HCT116 (cell line): ENCODE data around the gene DENND2D. TPM values are rescaled to one million over a fixed set of nuclear protein-coding genes. Genes with fewer than 3 reads are reported as not detected.

Experiments used
- ATAC-seq: fragments of 200-7000 bp; cut with Tn5 transposase; 2 replicates; pipeline ENCODE4 v1.9.1; 2020; ENCODE audit warnings: mild to moderate bottlenecking, moderate library complexity
- BruUV-seq: library from RNA; stranded (reverse); fragments of 400-500 nt; replicated peaks from 2 replicates; lab custom pipeline; 2021; lab: Mats Ljungman, UMichigan
- CTCF ChIA-PET: fragments of 300-600 bp; sonication (Branson Sonifier 250); formaldehyde crosslinking; loops from one replicate; lab custom pipeline; 2021; ENCODE audit warnings: antibody characterized with exemption; lab: Charles Lee
- POLR2A ChIA-PET: fragments of 300-600, 350-600 bp; sonication (Branson Sonifier 250); formaldehyde crosslinking; loops from one replicate; lab custom pipeline; 2021; ENCODE audit warnings: antibody characterized with exemption; lab: Charles Lee
- RAD21 ChIA-PET, 2 experiments: fragments of 300-600 bp; sonication (Branson Sonifier 250); formaldehyde crosslinking; loops; one replicate each; lab custom pipeline; 2023; ENCODE audit warnings: low total read pairs in 2 of 2; ENCODE audit not compliant: uncharacterized antibody in 2 of 2, unreplicated experiment in 2 of 2, low non-redundant PET in 1 of 2; lab: Charles Lee
- DNase-seq: peaks from one replicate; pipeline ENCODE4 v3.0.0-alpha.2; 2010; ENCODE audit warnings: low read depth, low spot score
- H2AFZ ChIP-seq: fragments of 200-600 bp; shearing (Covaris generic), sonication (generic); 2 replicates; pipeline ENCODE4 v1.6.1; 2017; ENCODE audit warnings: low read depth, mixed run types, mixed read lengths, antibody characterized with exemption, low read length; ENCODE audit not compliant: poor library complexity, severe bottlenecking
- H3K27ac ChIP-seq: 2 replicates; pipeline ENCODE4 v1.5.1; 2012; ENCODE audit warnings: low read depth, low read length
- H3K27me3 ChIP-seq: fragments of 200-600 bp; sonication (generic); 2 replicates; pipeline ENCODE4 v1.6.1; 2016; ENCODE audit warnings: mixed run types, low read length, mixed read lengths; ENCODE audit not compliant: insufficient read depth
- H3K36me3 ChIP-seq, 2 experiments: fragments of 200-500 bp in 1 of 2; fragments of 200-600 bp in 1 of 2; sonication (Bioruptor generic) in 1 of 2; sonication (generic) in 1 of 2; 2 replicates each; pipeline versions ENCODE4 v1.5.1 to v1.6.1; 2014 to 2016; ENCODE audit warnings: low read length in 2 of 2, inconsistent platforms in 1 of 2, mixed read lengths in 1 of 2, mixed run types in 1 of 2; ENCODE audit not compliant: insufficient read depth in 2 of 2, control insufficient read depth in 1 of 2
- H3K4me1 ChIP-seq, 2 experiments: fragments of 200-600 bp in 1 of 2; sonication (generic) in 1 of 2; 2 replicates each; pipeline versions ENCODE4 v1.5.1 to v1.6.1; 2012 to 2017; ENCODE audit warnings: low read length in 2 of 2, inconsistent platforms in 1 of 2, mild to moderate bottlenecking in 1 of 2, mixed read lengths in 1 of 2, mixed run types in 1 of 2, moderate library complexity in 1 of 2; ENCODE audit not compliant: insufficient read depth in 2 of 2, control insufficient read depth in 1 of 2
- H3K4me2 ChIP-seq: fragments of 200-600 bp; sonication (generic); 2 replicates; pipeline ENCODE4 v1.6.1; 2017; ENCODE audit warnings: mixed run types, low read length, mixed read lengths
- H3K4me3 ChIP-seq, 2 experiments: fragments of 200-600 bp in 1 of 2; sonication (generic) in 1 of 2; replicated peaks in 1 of 2; 2 replicates each; pipeline ENCODE4 v1.5.1; 2011 to 2016; ENCODE audit warnings: low read length in 2 of 2, control low read depth in 1 of 2, low read depth in 1 of 2, mild to moderate bottlenecking in 1 of 2, mixed read lengths in 1 of 2, mixed run types in 1 of 2
- H3K79me2 ChIP-seq: fragments of 200-600 bp; sonication (generic); 2 replicates; pipeline ENCODE4 v1.6.1; 2017; ENCODE audit warnings: mild to moderate bottlenecking, mixed run types, low read length, moderate library complexity, mixed read lengths; ENCODE audit not compliant: insufficient read depth
- H3K9ac ChIP-seq: fragments of 200-600 bp; sonication (generic); 2 replicates; pipeline ENCODE4 v1.6.1; 2016; ENCODE audit warnings: low read length, mixed read lengths
- H3K9me2 ChIP-seq: fragments of 200-600 bp; sonication (generic), shearing (Covaris generic); 2 replicates; pipeline ENCODE4 v1.6.1; 2017; ENCODE audit warnings: mixed run types, mild to moderate bottlenecking, moderate library complexity; ENCODE audit not compliant: insufficient read depth
- H3K9me3 ChIP-seq, 2 experiments: fragments of 200-500 bp in 1 of 2; fragments of 200-600 bp in 1 of 2; sonication (Bioruptor generic) in 1 of 2; sonication (generic) in 1 of 2; 2 replicates each; pipeline ENCODE4 v1.6.1; 2014 to 2017; ENCODE audit warnings: low read length in 2 of 2, mixed read lengths in 2 of 2, inconsistent platforms in 1 of 2, low read depth in 1 of 2, mild to moderate bottlenecking in 1 of 2, mixed run types in 1 of 2, moderate library complexity in 1 of 2; ENCODE audit not compliant: control insufficient read depth in 1 of 2, insufficient read depth in 1 of 2
- H4K20me1 ChIP-seq: fragments of 200-600 bp; sonication (generic), shearing (Covaris generic); 2 replicates; pipeline ENCODE4 v1.6.1; 2017; ENCODE audit warnings: mixed run types, mild to moderate bottlenecking, moderate library complexity; ENCODE audit not compliant: insufficient read depth
- CEBPB ChIP-seq: IDR thresholded peaks from 2 replicates; pipeline ENCODE4 v1.6.1; 2012; ENCODE audit warnings: low read depth
- ELF1 ChIP-seq: IDR thresholded peaks from 2 replicates; pipeline ENCODE4 v1.6.1; 2012; ENCODE audit warnings: low read depth, borderline replicate concordance
- EZH2phosphoT487 ChIP-seq: fragments of 200-600 bp; IDR thresholded peaks from 2 replicates; pipeline ENCODE4 v1.6.1; 2018; ENCODE audit warnings: antibody characterized with exemption, borderline replicate concordance
- FOSL1 ChIP-seq: IDR thresholded peaks from 2 replicates; pipeline ENCODE4 v1.6.1; 2012; ENCODE audit warnings: low read depth
- JUND ChIP-seq: IDR thresholded peaks from 2 replicates; pipeline ENCODE4 v1.6.1; 2012
- POLR2AphosphoS5 ChIP-seq: IDR thresholded peaks from 2 replicates; pipeline ENCODE4 v1.6.1; 2011; ENCODE audit warnings: mild to moderate bottlenecking, low read depth, low read length, moderate library complexity
- SIN3A ChIP-seq: IDR thresholded peaks from 2 replicates; pipeline ENCODE4 v1.6.1; 2012; ENCODE audit warnings: low read depth
- SP1 ChIP-seq: IDR thresholded peaks from 2 replicates; pipeline ENCODE4 v1.6.1; 2012; ENCODE audit warnings: low read depth
- SRF ChIP-seq: IDR thresholded peaks from 2 replicates; pipeline ENCODE4 v1.6.1; 2012; ENCODE audit warnings: low read depth
- ZBTB33 ChIP-seq: IDR thresholded peaks from 2 replicates; pipeline ENCODE4 v1.6.1; 2011; ENCODE audit warnings: mild to moderate bottlenecking, low read length, moderate library complexity; ENCODE audit not compliant: insufficient replicate concordance; ENCODE audit errors: extremely low read depth
- ZNF274 ChIP-seq: fragments of 200-500 bp; sonication (Bioruptor generic); IDR thresholded peaks from 2 replicates; pipeline ENCODE4 v1.6.1; 2014; ENCODE audit warnings: mild to moderate bottlenecking, low read depth, low read length, inconsistent platforms
- intact Hi-C: fragments of 100-400 bp; cut with micrococcal nuclease; formaldehyde crosslinking; loops from 2 replicates; pipeline ENCODE4 v1.10.0; 2022
- total RNA-seq: library from RNA; stranded (reverse); gene quantifications from one replicate; pipeline ENCODE4 v1.2.1, GENCODE V29; 2021; ENCODE audit not compliant: unreplicated experiment
- TF ChIP-seq, protein P1 (sequence below): IDR thresholded peaks from 2 replicates; pipeline ENCODE4 v1.6.1; 2012
- TF ChIP-seq, protein P2 (sequence below), 3 experiments: fragments of 200-600 bp in 1 of 3; sonication (generic) in 1 of 3; IDR thresholded peaks in 2 of 3; conservative IDR thresholded peaks in 1 of 3; 2 replicates each; pipeline ENCODE4 v1.5.1; 2012 to 2017; ENCODE audit warnings: low read depth in 2 of 3, low read length in 2 of 3, antibody characterized with exemption in 1 of 3, borderline replicate concordance in 1 of 3, control low read depth in 1 of 3, mild to moderate bottlenecking in 1 of 3, mixed read lengths in 1 of 3, mixed run types in 1 of 3, moderate library complexity in 1 of 3; ENCODE audit not compliant: insufficient read depth in 1 of 3

DENND2D gene
- total RNA-seq, 1 experiment from 2014 or later, result 31.9 TPM

DNA sequence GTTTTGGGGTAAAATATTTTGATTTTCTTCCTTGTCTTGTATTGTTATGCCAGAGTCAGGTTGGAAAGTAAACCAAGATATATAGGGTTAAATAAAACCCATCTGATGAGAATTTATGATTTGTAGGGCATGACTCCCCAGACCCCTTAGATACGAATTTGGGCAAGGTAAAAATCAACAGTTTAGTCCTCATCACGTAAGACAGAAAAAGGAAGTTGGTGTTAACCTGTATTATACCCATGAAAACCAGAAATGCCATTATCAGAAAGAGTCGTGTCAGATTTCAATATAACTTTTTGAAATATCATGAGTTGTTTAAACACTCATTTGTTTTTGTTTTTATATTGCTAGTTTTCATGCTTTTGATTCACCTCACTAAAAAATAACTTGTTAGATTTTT lies 48.6 kb downstream of the DENND2D start:
- Histone ChIP-seq H3K27ac (no peak overlapping the region), H3K79me2 (peaks cover 89% of the 10 kb centered on the region), H3K4me3 (no peak overlapping the region), H3K9me2 (no peaks in the 10 kb centered on the region), H3K27me3 (no peaks in the 10 kb centered on the region), H3K36me3 (peaks cover 17 to 32% of the 10 kb centered on the region in 2 experiments; a peak in 3 of 4 replicates), H3K9ac (no peak overlapping the region), H3K9me3 (no peaks in the 10 kb centered on the region), H3K4me1 (no peaks in the 10 kb centered on the region), H3K4me2 (no peak overlapping the region), H4K20me1 (no peaks in the 10 kb centered on the region), H2AFZ (no peak overlapping the region)
- ChIA-PET RAD21 (no interaction called here), CTCF (no interaction called here), POLR2A (no interaction called here)
- ATAC-seq (no peak), DNase-seq (no peak)
- TF ChIP-seq ELF1 (no peak), SP1 (no peak), CEBPB (no peak), ZNF274 (no peak), EZH2phosphoT487 (no peak), JUND (no peak)
- intact Hi-C loops, result no loop called here
- no TSS peak for BruUV-seq

DNA sequence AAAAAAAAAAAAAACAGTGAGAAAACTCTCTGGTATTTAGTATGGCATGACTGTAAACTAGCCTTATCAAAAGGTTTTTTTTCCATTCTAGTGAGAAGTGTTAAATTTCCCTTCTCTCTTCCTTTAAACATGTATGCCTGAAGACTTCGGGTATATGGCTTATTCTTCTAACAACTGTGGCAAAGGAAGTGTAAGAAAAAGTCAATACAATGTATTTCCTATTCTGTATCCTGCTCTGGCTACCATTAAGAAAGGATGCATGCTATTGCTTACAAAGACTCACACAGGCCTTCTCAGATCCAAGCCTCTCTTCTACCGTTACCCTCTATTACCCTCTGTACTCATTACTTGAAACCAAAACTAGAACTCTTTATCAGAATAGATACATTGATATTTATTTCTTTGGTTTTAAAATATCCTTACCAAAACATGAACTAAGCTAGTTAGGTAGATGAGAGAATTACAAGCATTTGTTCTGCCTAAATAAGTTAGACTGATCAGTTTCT lies 52.0 kb downstream of the DENND2D start:
- Histone ChIP-seq H3K27me3 (no peaks in the 10 kb centered on the region), H3K79me2 (peaks cover 91% of the 10 kb centered on the region), H3K4me3 (no peak overlapping the region), H3K4me1 (no peaks in the 10 kb centered on the region), H3K27ac (no peak overlapping the region), H3K9me2 (no peaks in the 10 kb centered on the region), H4K20me1 (0 out of 2 replicates have a peak, but pooled peaks cover 4% of the 10 kb centered on the region), H3K9ac (no peak overlapping the region), H2AFZ (no peak overlapping the region), H3K36me3 (peaks cover 15 to 30% of the 10 kb centered on the region in 2 experiments; a peak in 3 of 4 replicates), H3K9me3 (no peaks in the 10 kb centered on the region), H3K4me2 (no peak overlapping the region)
- ChIA-PET POLR2A (no interaction called here), CTCF (no interaction called here), RAD21 (no interaction called here)
- no TSS peak for BruUV-seq
- ATAC-seq (no peak), DNase-seq (no peak)
- TF ChIP-seq, protein P1, sequence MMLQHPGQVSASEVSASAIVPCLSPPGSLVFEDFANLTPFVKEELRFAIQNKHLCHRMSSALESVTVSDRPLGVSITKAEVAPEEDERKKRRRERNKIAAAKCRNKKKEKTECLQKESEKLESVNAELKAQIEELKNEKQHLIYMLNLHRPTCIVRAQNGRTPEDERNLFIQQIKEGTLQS, result no peak
- TF ChIP-seq JUND, result no peak
- TF ChIP-seq ZBTB33, result no peak
- no peak for TF ChIP-seq EZH2phosphoT487
- no peak for TF ChIP-seq SRF
- TF ChIP-seq CEBPB, result no peak
- TF ChIP-seq, protein P2, sequence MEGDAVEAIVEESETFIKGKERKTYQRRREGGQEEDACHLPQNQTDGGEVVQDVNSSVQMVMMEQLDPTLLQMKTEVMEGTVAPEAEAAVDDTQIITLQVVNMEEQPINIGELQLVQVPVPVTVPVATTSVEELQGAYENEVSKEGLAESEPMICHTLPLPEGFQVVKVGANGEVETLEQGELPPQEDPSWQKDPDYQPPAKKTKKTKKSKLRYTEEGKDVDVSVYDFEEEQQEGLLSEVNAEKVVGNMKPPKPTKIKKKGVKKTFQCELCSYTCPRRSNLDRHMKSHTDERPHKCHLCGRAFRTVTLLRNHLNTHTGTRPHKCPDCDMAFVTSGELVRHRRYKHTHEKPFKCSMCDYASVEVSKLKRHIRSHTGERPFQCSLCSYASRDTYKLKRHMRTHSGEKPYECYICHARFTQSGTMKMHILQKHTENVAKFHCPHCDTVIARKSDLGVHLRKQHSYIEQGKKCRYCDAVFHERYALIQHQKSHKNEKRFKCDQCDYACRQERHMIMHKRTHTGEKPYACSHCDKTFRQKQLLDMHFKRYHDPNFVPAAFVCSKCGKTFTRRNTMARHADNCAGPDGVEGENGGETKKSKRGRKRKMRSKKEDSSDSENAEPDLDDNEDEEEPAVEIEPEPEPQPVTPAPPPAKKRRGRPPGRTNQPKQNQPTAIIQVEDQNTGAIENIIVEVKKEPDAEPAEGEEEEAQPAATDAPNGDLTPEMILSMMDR (IDR thresholded peaks at IDR 0.05 in 2 of 3, conservative IDR thresholded peaks at IDR 0.05 in 1 of 3; ENCODE audit: borderline replicate concordance in 1 of 3, insufficient read depth in 1 of 3, low read depth in 2 of 3, low read length in 2 of 3), result no peak
- no peak for TF ChIP-seq FOSL1
- TF ChIP-seq POLR2AphosphoS5, result no peak
- TF ChIP-seq SIN3A, result no peak
- intact Hi-C loops, result no loop called here
